Activated T-helper 1 cell treated with anti-CD3 and anti-CD28 coated beads, Interleukin-2, amount 50 U/mL, for 16 hours (primary cell): Measurements from ENCODE around the gene NMD3.
"Not testable (repeated sequence)": the region's sequence is repeated elsewhere in the genome, so short reads cannot be mapped to it uniquely, and the experiment has no call there.

ENCODE experiments used
- DNase-seq, 2 donors: peaks; one replicate each; pipeline ENCODE4 v3.0.0-alpha.2; 2020; ENCODE audit warnings: low read depth in 1 of 2, low spot score in 1 of 2

NMD3 gene

DNA sequence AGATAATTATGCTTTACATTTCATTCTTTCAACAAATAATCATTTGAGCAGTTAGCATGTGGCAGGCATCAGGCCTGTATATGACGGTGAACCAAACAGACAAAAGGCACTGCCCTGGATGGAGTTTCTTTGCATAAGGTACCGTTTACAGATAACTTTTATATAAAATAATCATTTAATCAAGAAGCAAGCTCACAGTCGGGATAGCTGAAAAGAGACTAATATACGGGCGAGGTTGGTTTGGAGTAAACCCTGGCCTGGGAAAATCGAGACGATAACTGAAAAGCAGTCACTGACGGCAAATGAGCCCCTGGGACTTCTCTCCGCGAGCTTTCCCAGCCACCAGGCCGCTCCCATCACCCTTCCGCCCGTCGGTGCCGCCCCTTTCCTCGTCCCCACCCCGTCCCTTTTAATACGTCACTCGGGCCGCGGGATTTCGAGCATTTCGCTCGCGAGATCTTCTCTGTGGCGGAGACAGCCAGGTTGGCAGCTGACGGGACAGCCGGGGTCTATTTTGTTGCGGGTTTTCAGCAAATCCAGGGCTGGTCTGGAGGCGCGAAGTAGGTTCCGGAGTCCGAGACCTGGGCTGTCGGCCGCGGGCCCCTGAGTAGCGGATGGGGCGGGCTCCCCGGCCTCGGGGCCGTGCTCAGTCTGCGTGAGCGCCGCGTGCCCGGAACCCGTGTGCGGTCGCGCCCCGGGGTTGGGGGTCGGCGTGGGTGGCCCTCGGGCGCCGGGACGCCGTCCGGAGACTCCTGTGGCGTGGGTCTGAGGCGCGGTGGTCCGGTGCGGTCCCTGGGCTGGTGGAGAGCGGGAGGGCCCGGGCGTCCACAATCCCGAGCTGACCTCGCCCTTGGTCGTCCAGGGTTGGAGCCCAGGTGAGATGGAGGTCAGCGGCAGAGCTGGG lies at the start of gene NMD3:
TSS of gene NMD3 (plus strand) at position 462 of the 904 bp plus-strand sequence. CDS start 703 bp downstream, outside the sequence.
- DNase-seq, result peak; percentile 78 to 82

DNA sequence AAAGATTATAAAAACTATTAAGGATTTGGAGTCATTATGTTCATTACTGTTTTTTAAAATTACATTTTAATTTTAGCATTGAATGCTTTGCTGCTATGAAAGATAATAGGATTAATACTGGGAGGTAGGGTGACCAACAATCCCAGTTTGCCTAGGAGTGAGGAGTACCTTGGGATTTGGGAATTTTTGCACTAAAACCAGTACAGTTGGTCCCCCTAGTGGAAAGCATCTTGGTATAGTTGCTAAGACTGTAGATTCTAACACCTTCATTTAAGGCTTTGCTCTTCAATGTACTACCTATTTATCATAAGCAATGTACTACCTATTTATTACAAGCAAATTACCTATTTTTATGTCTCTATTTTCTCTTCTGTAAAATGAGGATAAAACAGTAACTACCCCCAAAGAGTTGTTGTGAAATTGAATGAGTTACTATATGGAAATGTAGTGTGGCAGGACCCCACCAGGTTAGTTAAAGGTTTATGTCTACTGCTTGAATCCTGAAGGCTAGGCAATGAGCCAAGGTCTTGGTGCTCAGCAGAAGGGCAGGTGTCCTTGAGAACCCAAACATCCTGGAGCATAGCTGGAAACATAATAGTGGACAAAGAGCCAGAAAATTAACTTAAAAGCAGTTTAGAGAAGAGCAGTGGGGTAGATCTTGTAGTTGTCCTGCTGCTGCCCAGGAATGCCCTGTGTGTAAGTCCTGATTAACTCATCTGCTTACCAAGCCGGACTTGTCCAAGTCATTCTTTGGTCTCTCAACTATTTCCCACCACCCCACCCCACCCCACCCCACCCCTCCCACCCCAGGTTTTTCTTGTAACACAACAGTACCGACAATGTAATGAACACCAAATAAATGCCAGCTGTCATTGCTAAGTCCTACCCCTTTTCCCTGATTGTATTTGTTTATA lies 49.2 kb upstream of the NMD3 start:
- no peak for DNase-seq

DNA sequence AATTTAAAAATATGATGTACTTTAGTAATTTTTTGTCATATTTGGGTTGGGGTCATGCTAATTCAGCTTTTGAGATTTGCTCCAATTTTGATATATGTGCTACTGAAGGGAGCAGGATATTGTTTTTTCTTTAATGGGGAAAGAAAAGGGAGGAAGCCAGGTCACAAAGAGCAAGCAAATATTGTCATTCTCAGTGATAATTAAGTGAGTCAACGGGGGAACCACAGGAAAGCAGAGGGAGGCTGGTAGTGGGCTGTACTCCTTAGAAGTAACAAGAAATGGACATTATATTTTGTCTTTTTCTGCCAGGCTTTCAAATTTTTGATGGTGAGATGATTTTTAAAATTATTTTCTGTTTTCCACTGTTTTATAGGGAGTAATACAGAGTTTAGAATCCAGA lies 45.6 kb upstream of the NMD3 start:
- DNase-seq, result no peak

DNA sequence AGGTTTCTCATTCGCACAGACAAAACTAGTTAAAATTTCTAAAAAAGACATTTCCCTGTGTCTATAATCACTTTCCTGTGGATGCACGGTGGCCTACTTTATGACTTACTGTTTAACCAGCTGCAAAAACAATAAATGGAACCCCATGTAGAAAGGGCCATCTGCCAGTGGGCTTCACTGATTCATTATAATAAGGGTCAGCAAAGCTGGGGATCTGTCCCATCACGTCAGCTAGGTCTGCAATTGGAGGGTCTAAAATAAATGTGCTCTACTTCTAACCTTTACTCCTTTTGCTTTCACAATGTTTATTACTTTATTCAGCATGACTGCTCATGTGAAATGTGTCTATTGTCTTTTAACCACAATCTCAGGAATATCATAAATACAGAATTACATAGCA lies 43.1 kb upstream of the NMD3 start:
- DNase-seq, result no peak

DNA sequence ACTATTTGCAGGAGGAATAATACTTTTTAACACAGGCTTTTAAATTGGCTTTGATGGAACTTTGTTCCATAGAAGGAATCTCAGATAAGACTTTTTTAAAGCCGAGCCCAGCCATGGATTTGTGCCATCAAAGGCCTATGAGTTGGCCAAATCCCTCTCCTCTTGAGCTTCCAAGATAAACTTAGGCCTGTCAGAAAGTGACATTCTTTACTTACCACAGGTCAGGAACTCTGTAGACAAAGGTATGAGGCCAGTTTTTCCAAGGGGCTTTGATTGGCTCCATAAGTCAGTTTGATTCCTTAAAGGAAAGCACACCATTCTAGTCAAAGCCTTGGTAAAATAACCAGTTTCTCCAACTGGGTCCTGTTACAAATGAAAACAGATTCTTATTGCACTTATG lies 39.7 kb upstream of the NMD3 start:
- not testable (repeated sequence) for DNase-seq

DNA sequence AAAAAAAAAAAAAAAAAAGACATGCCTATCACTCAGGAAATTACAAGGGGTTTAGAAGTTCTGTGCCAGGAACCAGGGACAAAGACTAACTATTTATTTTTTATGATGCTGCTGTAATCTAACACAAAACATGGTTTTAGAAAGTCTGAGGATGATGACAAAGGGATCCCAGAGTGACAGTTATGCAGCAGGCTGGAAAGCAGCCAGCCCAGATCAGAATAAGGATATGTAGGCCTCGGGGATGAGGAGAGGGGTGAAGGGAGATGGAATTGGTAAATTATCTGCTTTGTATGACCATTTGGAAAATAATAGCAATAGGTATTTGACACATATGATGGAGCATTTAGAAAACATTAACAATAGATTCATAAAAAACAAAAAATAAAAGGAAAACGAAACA lies 34.1 kb upstream of the NMD3 start:
- DNase-seq, result no peak

DNA sequence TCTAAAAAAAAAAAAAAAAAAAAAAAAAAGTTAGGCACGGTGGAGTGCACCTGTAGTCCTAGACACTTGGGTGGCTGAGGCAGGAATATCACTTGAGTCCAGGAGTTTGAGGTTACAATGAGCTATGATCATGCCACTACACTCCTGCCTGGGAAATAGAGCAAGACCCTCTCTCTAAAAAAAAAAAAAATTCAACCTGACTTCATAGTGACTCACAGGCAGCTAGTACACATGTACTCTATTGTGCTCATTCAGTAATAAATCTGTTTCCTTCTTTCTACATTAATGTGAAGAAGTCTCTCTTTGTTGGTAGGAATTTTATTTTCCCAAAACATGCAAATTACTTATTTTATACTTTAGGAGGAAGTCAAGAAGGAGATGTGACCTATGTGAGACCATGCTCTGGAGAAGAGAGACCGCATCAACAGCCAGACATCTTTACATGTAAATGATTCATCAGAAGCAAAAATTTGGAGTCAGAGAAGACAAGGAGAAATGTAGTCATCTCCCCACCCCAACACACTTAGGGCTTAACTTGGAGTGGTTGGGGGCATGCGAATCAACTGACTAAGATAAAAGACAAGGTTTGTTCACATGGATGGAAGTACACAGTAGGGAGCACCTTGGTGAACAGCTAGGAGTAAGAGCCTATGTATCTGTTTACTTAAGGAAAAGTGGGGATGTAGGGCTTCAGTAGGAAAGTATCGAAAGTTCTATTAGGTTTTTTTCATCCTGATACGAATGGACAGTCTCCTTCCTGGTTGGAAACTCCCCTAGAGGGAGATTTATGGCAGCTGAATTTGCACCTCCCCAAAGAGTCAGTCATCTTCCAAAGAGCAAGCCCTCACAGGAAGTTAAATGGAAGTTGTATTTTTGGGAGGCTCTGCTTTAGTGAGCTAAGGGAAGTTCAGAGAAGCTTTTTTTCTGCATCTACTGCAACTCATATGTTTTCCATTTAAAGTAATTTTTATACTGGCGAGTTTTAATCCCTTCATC lies 23.0 kb upstream of the NMD3 start:
- DNase-seq, result no peak

DNA sequence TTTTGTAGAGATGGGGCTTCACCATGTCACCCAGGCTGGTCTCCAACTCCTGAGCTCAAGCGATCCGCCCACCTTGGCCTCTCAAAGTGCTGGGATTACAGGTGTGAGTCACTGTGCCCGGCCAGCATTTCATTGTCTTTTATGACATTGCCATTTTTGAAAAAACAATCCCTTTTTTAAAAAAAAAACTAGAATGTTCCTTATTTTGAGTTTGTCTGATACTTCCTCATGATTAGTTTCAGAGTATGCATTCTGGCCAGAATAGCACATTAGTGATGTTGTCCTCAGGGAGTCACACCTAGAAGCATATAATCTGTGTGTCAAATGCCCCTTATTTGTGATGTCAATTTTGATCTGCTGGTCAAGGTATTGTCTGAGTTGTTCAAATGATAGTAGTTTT lies 21.2 kb upstream of the NMD3 start:
- no peak for DNase-seq

DNA sequence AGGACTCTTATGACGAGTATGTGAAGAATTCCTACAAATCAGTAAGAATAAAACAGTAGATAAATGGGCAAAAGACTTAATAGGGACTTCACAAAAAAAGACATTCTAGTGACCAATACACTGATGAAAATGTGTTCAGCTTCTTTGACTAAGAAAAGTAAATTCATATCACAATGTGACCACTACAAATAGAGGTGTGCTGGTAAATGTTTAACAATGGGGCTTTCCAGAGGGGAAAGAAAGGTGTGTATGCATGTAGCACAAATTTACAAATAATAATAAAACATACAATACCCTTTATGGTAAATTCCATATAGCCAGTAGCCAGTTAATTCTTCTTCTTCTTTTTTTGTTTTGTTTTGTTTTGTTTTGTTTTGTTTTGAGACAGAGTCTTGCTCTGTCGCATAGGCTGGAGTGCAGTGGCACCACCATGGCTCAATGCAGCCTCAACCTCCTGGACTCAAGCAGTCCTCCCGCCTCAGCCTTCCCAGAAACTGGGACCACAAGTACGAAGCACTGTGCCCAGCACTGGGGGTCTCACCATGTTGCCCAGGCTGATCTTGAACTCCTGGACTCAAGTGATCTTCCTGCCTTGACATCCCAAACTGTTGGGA lies 17.5 kb upstream of the NMD3 start:
- DNase-seq, result no peak

DNA sequence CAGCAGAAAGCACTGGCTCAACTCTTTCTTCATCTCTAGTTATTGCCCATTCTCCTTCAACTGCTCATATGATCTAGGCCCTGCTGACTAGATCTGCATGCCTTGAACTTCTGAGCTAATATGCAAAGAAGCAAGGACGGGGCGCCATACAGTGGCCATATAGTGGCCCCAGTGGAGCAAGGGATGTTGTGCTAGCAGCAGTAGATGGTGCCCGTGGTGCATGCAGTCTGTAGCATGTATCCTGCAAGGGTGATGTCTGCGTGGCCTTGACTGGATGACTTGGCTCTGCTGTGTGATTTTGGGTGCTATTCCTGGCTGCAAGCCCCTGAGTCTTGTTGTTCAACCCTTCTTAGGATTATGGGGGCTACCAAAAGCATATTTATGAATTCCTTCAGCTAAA lies 12.2 kb upstream of the NMD3 start:
- no peak for DNase-seq

DNA sequence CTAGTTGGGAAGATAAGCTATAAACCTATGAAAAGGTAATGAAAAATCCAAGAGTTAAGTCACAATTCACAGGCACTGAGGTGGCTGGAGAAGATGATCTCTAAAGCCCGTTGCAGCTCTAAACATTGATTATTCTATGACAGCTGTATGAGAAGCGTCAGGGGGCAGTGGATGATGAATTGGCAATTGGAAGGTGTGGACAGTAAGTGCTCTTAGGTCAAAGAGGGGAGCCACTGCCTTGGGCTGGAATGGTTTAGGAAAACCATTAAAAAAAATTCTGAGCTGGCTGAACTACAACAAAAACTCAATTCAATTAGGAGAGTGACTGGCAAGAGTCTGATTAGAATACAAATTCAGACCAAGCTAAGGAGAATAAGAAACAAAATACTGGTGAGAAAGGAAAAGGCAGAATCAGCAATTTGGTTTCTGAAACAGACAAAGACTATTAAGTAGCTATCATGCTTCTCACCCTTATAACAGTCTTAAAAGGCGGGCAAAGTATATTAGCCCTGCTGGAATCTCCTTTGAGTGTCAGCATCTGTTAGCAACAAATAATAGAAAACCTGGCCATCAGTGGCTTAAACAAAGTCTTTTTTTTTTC lies 8.8 kb upstream of the NMD3 start:
- DNase-seq, result no peak

DNA sequence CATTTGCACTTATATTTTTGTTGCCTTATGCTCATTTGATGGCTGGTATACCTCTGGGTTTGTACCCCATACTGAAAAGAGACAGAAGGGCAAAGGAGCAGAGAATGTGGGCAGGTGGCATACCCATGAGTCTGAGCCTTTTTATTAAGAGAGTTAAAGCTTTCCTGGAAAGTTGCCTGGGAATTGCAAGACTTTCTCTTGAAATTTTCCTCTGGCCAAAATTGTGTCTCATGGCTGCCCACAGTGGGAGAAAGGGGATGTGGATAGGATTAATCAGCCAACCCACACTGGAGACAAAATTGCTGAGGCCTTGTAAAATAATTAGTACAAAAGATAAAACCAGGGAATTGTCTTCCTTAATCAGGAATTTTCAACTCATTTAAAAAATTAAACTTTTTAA lies 8.2 kb upstream of the NMD3 start:
- no peak for DNase-seq

DNA sequence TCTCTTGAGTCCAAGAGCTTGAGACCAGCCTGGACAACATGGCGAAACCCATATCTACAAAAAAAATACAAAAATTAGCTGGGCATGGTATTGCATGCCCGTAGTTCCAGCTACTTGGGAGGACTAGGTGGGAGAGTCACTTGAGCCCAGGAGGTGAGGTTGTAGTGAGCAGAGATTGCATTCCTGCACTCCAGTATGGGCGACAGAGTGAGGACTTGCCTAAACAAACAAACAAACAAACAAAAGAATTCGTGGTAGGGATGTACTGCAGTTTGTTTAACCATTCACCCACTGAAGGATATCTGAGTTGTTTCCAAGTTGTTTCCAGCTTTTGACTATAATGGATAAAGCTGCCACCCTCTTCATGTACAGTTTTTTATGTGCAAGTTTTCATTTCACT lies 7.5 kb upstream of the NMD3 start:
- DNase-seq, result no peak

DNA sequence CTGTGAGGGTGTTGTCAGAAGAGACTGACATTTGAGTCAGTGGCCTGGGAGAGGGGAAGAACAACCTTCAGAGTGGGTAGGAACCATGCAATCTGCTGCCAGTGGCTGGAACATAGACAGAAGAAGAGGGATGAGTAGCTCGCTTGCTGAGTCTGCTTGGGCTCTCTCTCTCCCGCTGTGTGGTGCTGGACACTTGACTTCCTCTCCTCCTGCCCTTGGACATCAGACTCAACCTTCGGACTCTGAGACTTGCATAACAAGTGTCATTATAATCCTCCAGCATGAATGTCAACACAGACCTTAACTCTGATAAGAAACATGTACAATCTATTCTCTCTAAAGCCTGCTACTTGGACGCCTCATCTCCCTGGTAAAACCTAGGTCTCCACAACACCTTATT lies 5.9 kb upstream of the NMD3 start:
- no peak for DNase-seq

DNA sequence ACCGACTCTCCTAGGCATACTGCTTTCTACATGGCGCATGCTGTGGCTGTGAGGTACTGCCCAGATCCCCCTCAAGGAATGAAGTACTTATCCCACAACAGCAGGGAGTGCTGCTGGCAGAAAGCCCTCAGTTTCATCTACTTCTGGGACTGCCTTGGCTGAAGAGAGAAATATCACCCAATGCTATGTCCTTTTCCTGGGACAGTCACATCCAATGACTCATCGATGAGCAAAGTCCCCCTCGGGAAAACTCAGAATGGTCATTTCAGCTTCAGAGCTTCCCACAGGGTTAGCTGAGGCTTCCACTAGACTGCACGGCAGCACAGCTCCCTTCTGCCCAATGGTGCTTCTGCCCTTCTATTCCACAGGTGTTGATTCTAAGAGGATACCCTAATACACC lies 3.6 kb upstream of the NMD3 start:
- no peak for DNase-seq

DNA sequence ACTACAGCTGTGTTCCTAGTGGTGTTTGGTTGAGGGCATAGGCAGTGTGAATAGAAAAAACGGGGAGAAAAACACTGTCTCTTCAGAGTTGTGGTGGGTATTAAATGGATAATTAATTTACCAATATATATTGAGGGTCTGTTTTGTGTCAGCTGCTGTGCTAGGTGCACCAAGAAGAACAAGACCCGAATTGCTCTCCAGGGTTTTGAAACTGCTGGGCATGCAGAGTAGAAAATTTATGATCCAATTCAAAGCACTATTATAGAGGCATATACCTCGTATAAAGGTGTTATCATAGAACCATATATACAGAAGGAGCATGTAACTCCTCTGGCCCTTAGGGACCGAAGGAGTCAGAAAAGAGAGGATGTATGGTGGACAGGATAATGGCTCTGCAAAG lies 1.6 kb upstream of the NMD3 start:
- no peak for DNase-seq

DNA sequence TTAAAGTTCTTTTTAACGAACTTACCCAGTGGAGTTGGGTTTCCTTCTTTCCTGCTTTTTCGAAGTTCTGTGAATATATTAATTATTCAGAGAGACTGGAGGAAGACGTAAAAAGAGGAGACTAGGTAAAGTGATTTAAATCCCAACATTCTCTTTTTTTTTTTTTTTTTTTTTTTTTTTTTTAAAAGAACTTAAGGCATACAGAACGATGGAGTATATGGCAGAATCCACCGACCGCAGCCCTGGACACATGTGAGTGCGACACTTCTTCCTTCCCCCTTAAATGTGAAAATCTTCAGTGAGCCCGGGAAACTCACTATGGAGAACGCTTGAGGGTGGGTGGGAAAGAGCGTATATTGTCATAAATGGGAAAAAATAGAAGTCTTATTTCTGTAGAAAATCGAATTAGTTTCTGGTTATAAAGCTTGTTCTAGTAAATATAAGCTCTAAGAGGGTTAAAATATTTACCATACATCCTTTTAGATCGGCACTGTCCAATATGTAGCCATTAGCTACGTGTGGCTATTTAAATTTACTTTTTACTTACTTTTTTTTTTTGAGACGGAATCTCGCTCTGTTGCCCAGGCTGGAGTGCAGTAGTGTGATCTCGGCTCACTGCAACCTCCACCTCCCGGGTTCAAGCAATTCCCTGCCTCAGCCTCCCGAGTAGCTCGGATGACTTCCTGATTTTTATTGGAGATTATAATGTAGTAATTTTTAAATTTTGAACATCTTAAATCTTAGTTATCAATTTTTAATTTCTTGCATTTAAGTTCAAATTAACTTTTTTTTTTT lies 892 bp downstream of the NMD3 start:
- no peak for DNase-seq

DNA sequence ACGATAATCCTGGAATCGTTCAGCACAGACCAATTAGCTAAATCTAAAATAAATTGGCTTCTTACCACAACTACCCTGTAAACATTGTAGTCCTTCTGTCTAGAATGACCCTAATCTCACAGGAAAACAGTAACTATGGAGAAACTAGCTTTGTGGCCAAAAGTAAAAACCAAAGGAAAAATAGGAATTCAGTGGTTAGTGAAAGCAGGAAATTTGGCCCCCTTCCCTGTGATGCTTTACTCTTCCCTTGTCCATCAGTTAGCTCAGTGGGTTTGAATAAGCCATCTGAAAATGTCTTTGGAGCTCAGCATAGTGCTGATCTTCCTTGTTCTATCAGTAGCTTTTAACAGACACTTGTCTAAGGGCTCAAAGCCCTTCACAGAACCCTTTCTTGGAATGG lies 1.6 kb downstream of the NMD3 start:
- DNase-seq, result no peak

DNA sequence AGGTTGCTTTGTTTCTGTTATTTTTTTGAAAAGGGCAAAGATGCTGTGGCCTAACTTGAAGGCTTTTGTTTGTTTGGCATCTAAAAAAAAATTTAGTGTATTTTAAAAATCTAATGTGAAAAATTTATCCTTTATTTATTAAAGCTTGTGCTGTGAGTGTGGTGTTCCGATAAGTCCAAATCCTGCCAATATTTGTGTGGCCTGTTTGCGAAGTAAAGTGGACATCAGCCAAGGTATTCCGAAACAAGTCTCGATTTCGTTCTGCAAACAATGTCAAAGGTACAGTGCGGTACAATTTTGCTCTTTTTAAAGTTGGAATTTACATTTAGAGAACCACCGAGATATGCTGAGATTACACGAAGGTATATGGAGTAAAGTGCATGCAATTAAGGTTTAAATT lies 3.7 kb downstream of the NMD3 start:
- no peak for DNase-seq
